HCT116 (cell line): Measurements from ENCODE around the gene MIEF1. TPM values are rescaled to one million over a fixed set of nuclear protein-coding genes. Genes with fewer than 3 reads are reported as not detected.

Experiments
- ATAC-seq: fragments of 200-7000 bp; cut with Tn5 transposase; 2 replicates; pipeline ENCODE4 v1.9.1; 2020; ENCODE audit warnings: mild to moderate bottlenecking, moderate library complexity
- BruUV-seq: library from RNA; stranded (reverse); fragments of 400-500 nt; replicated peaks from 2 replicates; lab custom pipeline; 2021; lab: Mats Ljungman, UMichigan
- CTCF ChIA-PET: fragments of 300-600 bp; sonication (Branson Sonifier 250); formaldehyde crosslinking; loops from one replicate; lab custom pipeline; 2021; ENCODE audit warnings: antibody characterized with exemption; lab: Charles Lee
- POLR2A ChIA-PET: fragments of 300-600, 350-600 bp; sonication (Branson Sonifier 250); formaldehyde crosslinking; loops from one replicate; lab custom pipeline; 2021; ENCODE audit warnings: antibody characterized with exemption; lab: Charles Lee
- RAD21 ChIA-PET, 2 experiments: fragments of 300-600 bp; sonication (Branson Sonifier 250); formaldehyde crosslinking; loops; one replicate each; lab custom pipeline; 2023; ENCODE audit warnings: low total read pairs in 2 of 2; ENCODE audit not compliant: uncharacterized antibody in 2 of 2, unreplicated experiment in 2 of 2, low non-redundant PET in 1 of 2; lab: Charles Lee
- DNase-seq: peaks from one replicate; pipeline ENCODE4 v3.0.0-alpha.2; 2010; ENCODE audit warnings: low read depth, low spot score
- H2AFZ ChIP-seq: fragments of 200-600 bp; shearing (Covaris generic), sonication (generic); 2 replicates; pipeline ENCODE4 v1.6.1; 2017; ENCODE audit warnings: low read depth, mixed run types, mixed read lengths, antibody characterized with exemption, low read length; ENCODE audit not compliant: poor library complexity, severe bottlenecking
- H3K27ac ChIP-seq: 2 replicates; pipeline ENCODE4 v1.5.1; 2012; ENCODE audit warnings: low read depth, low read length
- H3K27me3 ChIP-seq: fragments of 200-600 bp; sonication (generic); 2 replicates; pipeline ENCODE4 v1.6.1; 2016; ENCODE audit warnings: mixed run types, low read length, mixed read lengths; ENCODE audit not compliant: insufficient read depth
- H3K36me3 ChIP-seq, 2 experiments: fragments of 200-500 bp in 1 of 2; fragments of 200-600 bp in 1 of 2; sonication (Bioruptor generic) in 1 of 2; sonication (generic) in 1 of 2; 2 replicates each; pipeline versions ENCODE4 v1.5.1 to v1.6.1; 2014 to 2016; ENCODE audit warnings: low read length in 2 of 2, inconsistent platforms in 1 of 2, mixed read lengths in 1 of 2, mixed run types in 1 of 2; ENCODE audit not compliant: insufficient read depth in 2 of 2, control insufficient read depth in 1 of 2
- H3K4me1 ChIP-seq, 2 experiments: fragments of 200-600 bp in 1 of 2; sonication (generic) in 1 of 2; 2 replicates each; pipeline versions ENCODE4 v1.5.1 to v1.6.1; 2012 to 2017; ENCODE audit warnings: low read length in 2 of 2, inconsistent platforms in 1 of 2, mild to moderate bottlenecking in 1 of 2, mixed read lengths in 1 of 2, mixed run types in 1 of 2, moderate library complexity in 1 of 2; ENCODE audit not compliant: insufficient read depth in 2 of 2, control insufficient read depth in 1 of 2
- H3K4me2 ChIP-seq: fragments of 200-600 bp; sonication (generic); 2 replicates; pipeline ENCODE4 v1.6.1; 2017; ENCODE audit warnings: mixed run types, low read length, mixed read lengths
- H3K4me3 ChIP-seq, 2 experiments: fragments of 200-600 bp in 1 of 2; sonication (generic) in 1 of 2; replicated peaks in 1 of 2; 2 replicates each; pipeline ENCODE4 v1.5.1; 2011 to 2016; ENCODE audit warnings: low read length in 2 of 2, control low read depth in 1 of 2, low read depth in 1 of 2, mild to moderate bottlenecking in 1 of 2, mixed read lengths in 1 of 2, mixed run types in 1 of 2
- H3K79me2 ChIP-seq: fragments of 200-600 bp; sonication (generic); 2 replicates; pipeline ENCODE4 v1.6.1; 2017; ENCODE audit warnings: mild to moderate bottlenecking, mixed run types, low read length, moderate library complexity, mixed read lengths; ENCODE audit not compliant: insufficient read depth
- H3K9ac ChIP-seq: fragments of 200-600 bp; sonication (generic); 2 replicates; pipeline ENCODE4 v1.6.1; 2016; ENCODE audit warnings: low read length, mixed read lengths
- H3K9me2 ChIP-seq: fragments of 200-600 bp; sonication (generic), shearing (Covaris generic); 2 replicates; pipeline ENCODE4 v1.6.1; 2017; ENCODE audit warnings: mixed run types, mild to moderate bottlenecking, moderate library complexity; ENCODE audit not compliant: insufficient read depth
- H3K9me3 ChIP-seq, 2 experiments: fragments of 200-500 bp in 1 of 2; fragments of 200-600 bp in 1 of 2; sonication (Bioruptor generic) in 1 of 2; sonication (generic) in 1 of 2; 2 replicates each; pipeline ENCODE4 v1.6.1; 2014 to 2017; ENCODE audit warnings: low read length in 2 of 2, mixed read lengths in 2 of 2, inconsistent platforms in 1 of 2, low read depth in 1 of 2, mild to moderate bottlenecking in 1 of 2, mixed run types in 1 of 2, moderate library complexity in 1 of 2; ENCODE audit not compliant: control insufficient read depth in 1 of 2, insufficient read depth in 1 of 2
- H4K20me1 ChIP-seq: fragments of 200-600 bp; sonication (generic), shearing (Covaris generic); 2 replicates; pipeline ENCODE4 v1.6.1; 2017; ENCODE audit warnings: mixed run types, mild to moderate bottlenecking, moderate library complexity; ENCODE audit not compliant: insufficient read depth
- ATF3 ChIP-seq: IDR thresholded peaks from 2 replicates; pipeline ENCODE4 v1.6.1; 2012
- CBX3 ChIP-seq: IDR thresholded peaks from 2 replicates; pipeline ENCODE4 v1.6.1; 2012; ENCODE audit warnings: low read depth
- CEBPB ChIP-seq: IDR thresholded peaks from 2 replicates; pipeline ENCODE4 v1.6.1; 2012; ENCODE audit warnings: low read depth
- EGR1 ChIP-seq: IDR thresholded peaks from 2 replicates; pipeline ENCODE4 v1.6.1; 2012; ENCODE audit warnings: low read depth
- ELF1 ChIP-seq: IDR thresholded peaks from 2 replicates; pipeline ENCODE4 v1.6.1; 2012; ENCODE audit warnings: low read depth, borderline replicate concordance
- EZH2 ChIP-seq: fragments of 200-600 bp; sonication (generic); IDR thresholded peaks from 2 replicates; pipeline ENCODE4 v1.6.1; 2017; ENCODE audit warnings: antibody characterized with exemption, mixed run types
- FOSL1 ChIP-seq: IDR thresholded peaks from 2 replicates; pipeline ENCODE4 v1.6.1; 2012; ENCODE audit warnings: low read depth
- JUND ChIP-seq: IDR thresholded peaks from 2 replicates; pipeline ENCODE4 v1.6.1; 2012
- MAX ChIP-seq: IDR thresholded peaks from 2 replicates; pipeline ENCODE4 v1.6.1; 2012
- POLR2A ChIP-seq: IDR thresholded peaks from 2 replicates; pipeline ENCODE4 v1.7.0; 2011; ENCODE audit warnings: borderline replicate concordance; ENCODE audit not compliant: insufficient read depth, insufficient read length; ENCODE audit errors: extremely low read depth
- POLR2AphosphoS5 ChIP-seq: IDR thresholded peaks from 2 replicates; pipeline ENCODE4 v1.6.1; 2011; ENCODE audit warnings: mild to moderate bottlenecking, low read depth, low read length, moderate library complexity
- RAD21 ChIP-seq: IDR thresholded peaks from 2 replicates; pipeline ENCODE4 v1.6.1; 2012; ENCODE audit warnings: low read depth, mild to moderate bottlenecking
- SP1 ChIP-seq: IDR thresholded peaks from 2 replicates; pipeline ENCODE4 v1.6.1; 2012; ENCODE audit warnings: low read depth
- TCF7L2 ChIP-seq: IDR thresholded peaks from 2 replicates; pipeline ENCODE4 v1.7.0; 2011; ENCODE audit warnings: borderline replicate concordance, inconsistent platforms; ENCODE audit not compliant: insufficient read depth, insufficient read length; ENCODE audit errors: extremely low read depth
- YY1 ChIP-seq: IDR thresholded peaks from 2 replicates; pipeline ENCODE4 v1.6.1; 2011; ENCODE audit warnings: low read length, low read depth, moderate library complexity, mild to moderate bottlenecking; ENCODE audit not compliant: insufficient replicate concordance; ENCODE audit errors: extremely low read depth
- ZBTB33 ChIP-seq: IDR thresholded peaks from 2 replicates; pipeline ENCODE4 v1.6.1; 2011; ENCODE audit warnings: mild to moderate bottlenecking, low read length, moderate library complexity; ENCODE audit not compliant: insufficient replicate concordance; ENCODE audit errors: extremely low read depth
- ZNF274 ChIP-seq: fragments of 200-500 bp; sonication (Bioruptor generic); IDR thresholded peaks from 2 replicates; pipeline ENCODE4 v1.6.1; 2014; ENCODE audit warnings: mild to moderate bottlenecking, low read depth, low read length, inconsistent platforms
- intact Hi-C: fragments of 100-400 bp; cut with micrococcal nuclease; formaldehyde crosslinking; loops from 2 replicates; pipeline ENCODE4 v1.10.0; 2022
- total RNA-seq: library from RNA; stranded (reverse); gene quantifications from one replicate; pipeline ENCODE4 v1.2.1, GENCODE V29; 2021; ENCODE audit not compliant: unreplicated experiment
- TF ChIP-seq, protein P1 (sequence below), 3 experiments: fragments of 200-600 bp in 1 of 3; sonication (generic) in 1 of 3; IDR thresholded peaks in 2 of 3; conservative IDR thresholded peaks in 1 of 3; 2 replicates each; pipeline ENCODE4 v1.5.1; 2012 to 2017; ENCODE audit warnings: low read depth in 2 of 3, low read length in 2 of 3, antibody characterized with exemption in 1 of 3, borderline replicate concordance in 1 of 3, control low read depth in 1 of 3, mild to moderate bottlenecking in 1 of 3, mixed read lengths in 1 of 3, mixed run types in 1 of 3, moderate library complexity in 1 of 3; ENCODE audit not compliant: insufficient read depth in 1 of 3
- TF ChIP-seq, protein P2 (sequence below): IDR thresholded peaks from 2 replicates; pipeline ENCODE4 v1.6.1; 2012; ENCODE audit warnings: low read depth

Gene MIEF1
- total RNA-seq, 1 experiment from 2014 or later = 42.8 TPM

DNA sequence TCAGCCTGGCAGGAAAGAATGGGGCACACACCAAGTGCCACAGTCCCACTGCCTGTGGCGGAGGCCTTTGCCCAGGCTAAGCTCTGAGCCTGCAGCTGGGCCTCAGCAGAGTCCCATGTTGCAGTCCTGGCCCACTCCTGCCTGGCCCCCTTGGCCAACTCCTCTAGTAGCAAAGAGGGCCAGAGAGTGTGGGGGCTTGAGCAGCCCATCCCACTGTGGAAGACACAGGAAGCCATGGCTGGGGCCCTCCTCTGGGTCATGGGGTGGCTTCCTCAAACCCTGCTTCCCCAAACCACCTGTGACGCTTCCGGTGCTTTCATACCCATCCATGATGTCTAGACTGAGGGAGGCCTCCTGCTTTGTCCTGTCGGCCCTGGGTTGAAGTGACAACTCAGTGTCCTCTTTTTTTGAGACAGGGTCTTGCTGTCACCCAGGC is 24.7 kb downstream of the MIEF1 start:
- no peaks in the 10 kb centered on the region for H3K9me3 ChIP-seq
- H3K79me2 ChIP-seq = peaks cover 59% of the 10 kb centered on the region
- ATAC-seq = no peak
- no TSS peak for BruUV-seq
- no peak overlapping the region for H2AFZ ChIP-seq
- ChIA-PET RAD21 (no interaction called here), CTCF (interaction anchor here (0.7 to 2.1 kb wide), 3 partner anchors 31 to 36 kb away, joined by 3 to 7 read pairs (median 5); no protein-coding TSS in a partner anchor), POLR2A (interaction anchor here (0.6 kb wide), 1 partner anchor 48 kb away, joined by 4 read pairs; no protein-coding TSS in a partner anchor)
- TF ChIP-seq EZH2 (no peak), MAX (no peak), CEBPB (no peak), ATF3 (no peak), EGR1 (no peak), ZNF274 (no peak), ZBTB33 (no peak), RAD21 (no peak), ELF1 (no peak), CBX3 (no peak), POLR2AphosphoS5 (no peak), TCF7L2 (no peak), YY1 (no peak), SP1 (no peak), POLR2A (no peak), JUND (no peak), FOSL1 (no peak)
- TF ChIP-seq, protein P1, sequence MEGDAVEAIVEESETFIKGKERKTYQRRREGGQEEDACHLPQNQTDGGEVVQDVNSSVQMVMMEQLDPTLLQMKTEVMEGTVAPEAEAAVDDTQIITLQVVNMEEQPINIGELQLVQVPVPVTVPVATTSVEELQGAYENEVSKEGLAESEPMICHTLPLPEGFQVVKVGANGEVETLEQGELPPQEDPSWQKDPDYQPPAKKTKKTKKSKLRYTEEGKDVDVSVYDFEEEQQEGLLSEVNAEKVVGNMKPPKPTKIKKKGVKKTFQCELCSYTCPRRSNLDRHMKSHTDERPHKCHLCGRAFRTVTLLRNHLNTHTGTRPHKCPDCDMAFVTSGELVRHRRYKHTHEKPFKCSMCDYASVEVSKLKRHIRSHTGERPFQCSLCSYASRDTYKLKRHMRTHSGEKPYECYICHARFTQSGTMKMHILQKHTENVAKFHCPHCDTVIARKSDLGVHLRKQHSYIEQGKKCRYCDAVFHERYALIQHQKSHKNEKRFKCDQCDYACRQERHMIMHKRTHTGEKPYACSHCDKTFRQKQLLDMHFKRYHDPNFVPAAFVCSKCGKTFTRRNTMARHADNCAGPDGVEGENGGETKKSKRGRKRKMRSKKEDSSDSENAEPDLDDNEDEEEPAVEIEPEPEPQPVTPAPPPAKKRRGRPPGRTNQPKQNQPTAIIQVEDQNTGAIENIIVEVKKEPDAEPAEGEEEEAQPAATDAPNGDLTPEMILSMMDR (IDR thresholded peaks at IDR 0.05 in 2 of 3, conservative IDR thresholded peaks at IDR 0.05 in 1 of 3; ENCODE audit: borderline replicate concordance in 1 of 3, insufficient read depth in 1 of 3, low read depth in 2 of 3, low read length in 2 of 3) = no peak
- TF ChIP-seq, protein P2, sequence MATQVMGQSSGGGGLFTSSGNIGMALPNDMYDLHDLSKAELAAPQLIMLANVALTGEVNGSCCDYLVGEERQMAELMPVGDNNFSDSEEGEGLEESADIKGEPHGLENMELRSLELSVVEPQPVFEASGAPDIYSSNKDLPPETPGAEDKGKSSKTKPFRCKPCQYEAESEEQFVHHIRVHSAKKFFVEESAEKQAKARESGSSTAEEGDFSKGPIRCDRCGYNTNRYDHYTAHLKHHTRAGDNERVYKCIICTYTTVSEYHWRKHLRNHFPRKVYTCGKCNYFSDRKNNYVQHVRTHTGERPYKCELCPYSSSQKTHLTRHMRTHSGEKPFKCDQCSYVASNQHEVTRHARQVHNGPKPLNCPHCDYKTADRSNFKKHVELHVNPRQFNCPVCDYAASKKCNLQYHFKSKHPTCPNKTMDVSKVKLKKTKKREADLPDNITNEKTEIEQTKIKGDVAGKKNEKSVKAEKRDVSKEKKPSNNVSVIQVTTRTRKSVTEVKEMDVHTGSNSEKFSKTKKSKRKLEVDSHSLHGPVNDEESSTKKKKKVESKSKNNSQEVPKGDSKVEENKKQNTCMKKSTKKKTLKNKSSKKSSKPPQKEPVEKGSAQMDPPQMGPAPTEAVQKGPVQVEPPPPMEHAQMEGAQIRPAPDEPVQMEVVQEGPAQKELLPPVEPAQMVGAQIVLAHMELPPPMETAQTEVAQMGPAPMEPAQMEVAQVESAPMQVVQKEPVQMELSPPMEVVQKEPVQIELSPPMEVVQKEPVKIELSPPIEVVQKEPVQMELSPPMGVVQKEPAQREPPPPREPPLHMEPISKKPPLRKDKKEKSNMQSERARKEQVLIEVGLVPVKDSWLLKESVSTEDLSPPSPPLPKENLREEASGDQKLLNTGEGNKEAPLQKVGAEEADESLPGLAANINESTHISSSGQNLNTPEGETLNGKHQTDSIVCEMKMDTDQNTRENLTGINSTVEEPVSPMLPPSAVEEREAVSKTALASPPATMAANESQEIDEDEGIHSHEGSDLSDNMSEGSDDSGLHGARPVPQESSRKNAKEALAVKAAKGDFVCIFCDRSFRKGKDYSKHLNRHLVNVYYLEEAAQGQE = no peak
- H3K4me3 ChIP-seq = no peak overlapping the region
- H3K9ac ChIP-seq = no peak overlapping the region
- peaks cover 13 to 49% of the 10 kb centered on the region in 2 experiments for H3K36me3 ChIP-seq
- no peaks in the 10 kb centered on the region for H3K9me2 ChIP-seq
- peak overlapping the region; percentile 40 for H3K27ac ChIP-seq
- peaks cover 24 to 46% of the 10 kb centered on the region in 2 experiments for H3K4me1 ChIP-seq
- intact Hi-C loops = no loop called here
- no peak overlapping the region for H3K4me2 ChIP-seq
- DNase-seq = no peak
- H3K27me3 ChIP-seq = no peaks in the 10 kb centered on the region
- peaks cover 19% of the 10 kb centered on the region; the same call in 1 of the 2 replicates for H4K20me1 ChIP-seq
